MM.1S (cell line): Measurements from ENCODE around the gene GARIN5A.

Experiments
- DNase-seq: peaks from one replicate; pipeline ENCODE4 v3.0.0-alpha.2; 2015
- H2AFZ ChIP-seq: fragments of 300-600 bp; sonication (generic); 2 replicates; pipeline ENCODE4 v1.6.0; 2016; ENCODE audit warnings: antibody characterized with exemption, low read length
- H3F3A ChIP-seq: fragments of 300-600 bp; sonication (generic); 2 replicates; pipeline ENCODE4 v1.6.1; 2016; ENCODE audit warnings: mild to moderate bottlenecking, antibody characterized with exemption, low read length, moderate library complexity, mixed read lengths; ENCODE audit not compliant: insufficient read depth
- H3K27ac ChIP-seq: fragments of 300-600 bp; sonication (generic); 2 replicates; pipeline ENCODE4 v1.5.1; 2016; ENCODE audit warnings: mild to moderate bottlenecking, low read length
- H3K27me3 ChIP-seq: fragments of 300-600 bp; sonication (generic); replicated peaks from 2 replicates; pipeline ENCODE4 v1.6.0; 2016; ENCODE audit warnings: low read length; ENCODE audit not compliant: insufficient read depth
- H3K36me3 ChIP-seq: fragments of 300-600 bp; sonication (generic); replicated peaks from 2 replicates; pipeline ENCODE4 v1.6.1; 2016; ENCODE audit warnings: mild to moderate bottlenecking, low read length, mixed read lengths; ENCODE audit not compliant: insufficient read depth
- H3K4me1 ChIP-seq: fragments of 300-600 bp; sonication (generic); 2 replicates; pipeline ENCODE4 v1.6.1; 2016; ENCODE audit warnings: low read length, mixed read lengths
- H3K4me2 ChIP-seq: fragments of 300-600 bp; sonication (generic); 2 replicates; pipeline ENCODE4 v1.6.0; 2016; ENCODE audit warnings: low read depth, low read length
- H3K4me3 ChIP-seq: fragments of 300-600 bp; sonication (generic); 2 replicates; pipeline ENCODE4 v1.5.1; 2016; ENCODE audit warnings: low read length, mixed read lengths
- H3K79me2 ChIP-seq: fragments of 300-600 bp; sonication (generic); 2 replicates; pipeline ENCODE4 v1.6.1; 2016; ENCODE audit warnings: mixed run types, low read length, mixed read lengths
- H3K9ac ChIP-seq: fragments of 300-600 bp; sonication (generic); 2 replicates; pipeline ENCODE4 v1.6.1; 2016; ENCODE audit warnings: low read length, mixed read lengths
- H3K9me2 ChIP-seq: fragments of 300-600 bp; sonication (generic); replicated peaks from 2 replicates; pipeline ENCODE4 v1.6.1; 2016; ENCODE audit warnings: mild to moderate bottlenecking, low read length, mixed read lengths; ENCODE audit not compliant: insufficient read depth
- H3K9me3 ChIP-seq: fragments of 300-600 bp; sonication (generic); replicated peaks from 2 replicates; pipeline ENCODE4 v1.6.1; 2016; ENCODE audit warnings: mild to moderate bottlenecking, low read length, mixed read lengths; ENCODE audit not compliant: insufficient read depth
- H4K20me1 ChIP-seq: fragments of 300-600 bp; sonication (generic); 2 replicates; pipeline ENCODE4 v1.6.1; 2016; ENCODE audit warnings: mild to moderate bottlenecking, low read length, moderate library complexity, mixed read lengths; ENCODE audit not compliant: insufficient read depth
- EZH2 ChIP-seq: fragments of 300-600 bp; sonication (generic); optimal IDR thresholded peaks from 2 replicates; pipeline ENCODE3; 2017; ENCODE audit warnings: low read depth, mild to moderate bottlenecking, antibody characterized with exemption, low read length, mixed read lengths
- EZH2phosphoT487 ChIP-seq: fragments of 300-600 bp; sonication (generic); IDR thresholded peaks from 2 replicates; pipeline ENCODE4 v1.6.1; 2018; ENCODE audit warnings: antibody characterized with exemption, low read length
- TF ChIP-seq, protein P1 (sequence below): fragments of 300-600 bp; sonication (generic); IDR thresholded peaks from 2 replicates; pipeline ENCODE4 v1.5.1; 2016; ENCODE audit warnings: antibody characterized with exemption, low read length, mixed read lengths

GARIN5A gene

GRCh38 chr19:50500060-50500752 lies 23.6 kb upstream of the GARIN5A start:
- H3K9ac ChIP-seq, result no peak overlapping the region
- TF ChIP-seq EZH2phosphoT487 (no peak), EZH2 (no peak)
- TF ChIP-seq, protein P1, sequence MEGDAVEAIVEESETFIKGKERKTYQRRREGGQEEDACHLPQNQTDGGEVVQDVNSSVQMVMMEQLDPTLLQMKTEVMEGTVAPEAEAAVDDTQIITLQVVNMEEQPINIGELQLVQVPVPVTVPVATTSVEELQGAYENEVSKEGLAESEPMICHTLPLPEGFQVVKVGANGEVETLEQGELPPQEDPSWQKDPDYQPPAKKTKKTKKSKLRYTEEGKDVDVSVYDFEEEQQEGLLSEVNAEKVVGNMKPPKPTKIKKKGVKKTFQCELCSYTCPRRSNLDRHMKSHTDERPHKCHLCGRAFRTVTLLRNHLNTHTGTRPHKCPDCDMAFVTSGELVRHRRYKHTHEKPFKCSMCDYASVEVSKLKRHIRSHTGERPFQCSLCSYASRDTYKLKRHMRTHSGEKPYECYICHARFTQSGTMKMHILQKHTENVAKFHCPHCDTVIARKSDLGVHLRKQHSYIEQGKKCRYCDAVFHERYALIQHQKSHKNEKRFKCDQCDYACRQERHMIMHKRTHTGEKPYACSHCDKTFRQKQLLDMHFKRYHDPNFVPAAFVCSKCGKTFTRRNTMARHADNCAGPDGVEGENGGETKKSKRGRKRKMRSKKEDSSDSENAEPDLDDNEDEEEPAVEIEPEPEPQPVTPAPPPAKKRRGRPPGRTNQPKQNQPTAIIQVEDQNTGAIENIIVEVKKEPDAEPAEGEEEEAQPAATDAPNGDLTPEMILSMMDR, result no peak
- no peaks in the 10 kb centered on the region for H3K79me2 ChIP-seq
- H3K9me2 ChIP-seq, result no peaks in the 10 kb centered on the region
- no peak overlapping the region for H3K4me3 ChIP-seq
- H3K36me3 ChIP-seq, result no peaks in the 10 kb centered on the region
- H3K4me2 ChIP-seq, result no peak overlapping the region
- H3K27ac ChIP-seq, result no peak overlapping the region
- H2AFZ ChIP-seq, result no peak overlapping the region
- H3F3A ChIP-seq, result no peaks in the 10 kb centered on the region
- no peaks in the 10 kb centered on the region for H3K27me3 ChIP-seq
- no peaks in the 10 kb centered on the region for H3K9me3 ChIP-seq
- no peaks in the 10 kb centered on the region for H3K4me1 ChIP-seq
- DNase-seq, result no peak
- no peaks in the 10 kb centered on the region for H4K20me1 ChIP-seq

DNA sequence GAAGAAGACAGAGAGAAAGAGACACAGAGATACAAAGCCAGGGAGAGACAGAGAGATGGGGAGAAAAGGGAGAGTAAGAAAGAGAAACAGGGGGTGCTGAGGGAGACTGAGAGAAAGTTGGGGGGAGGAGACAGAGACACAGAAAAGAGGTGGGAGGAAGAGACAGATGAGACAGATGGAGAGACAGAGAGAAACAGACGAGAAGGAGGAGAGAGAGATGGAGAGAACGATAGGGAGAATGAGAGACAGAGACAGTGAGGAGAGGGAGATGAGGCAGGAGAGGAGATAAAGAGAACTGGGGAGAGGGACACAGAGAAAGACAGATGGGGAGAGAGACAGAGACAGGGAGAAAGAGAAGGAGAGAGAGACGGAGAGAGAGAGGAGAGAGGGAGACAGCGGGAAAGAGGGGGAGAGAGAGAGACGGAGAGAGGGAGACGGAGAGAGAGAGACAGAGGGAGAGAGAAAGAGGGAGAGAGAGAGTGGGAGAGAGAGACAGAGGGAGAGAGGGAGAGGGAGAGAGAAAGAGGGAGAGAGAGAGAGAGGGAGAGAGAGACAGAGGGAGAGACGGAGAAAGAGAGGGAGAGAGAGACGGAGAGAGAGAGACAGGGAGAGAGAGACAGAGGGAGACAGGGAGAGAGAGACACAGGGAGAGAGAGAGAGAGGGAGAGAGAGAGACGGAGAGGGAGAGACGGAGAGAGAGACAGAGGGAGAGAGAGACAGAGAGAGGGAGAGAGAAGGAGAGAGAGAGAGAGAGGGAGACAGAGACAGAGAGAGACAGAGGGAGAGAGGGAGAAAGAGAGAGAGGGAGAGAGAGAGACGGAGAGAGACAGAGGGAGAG lies 21.8 kb upstream of the GARIN5A start:
- Histone ChIP-seq H2AFZ (no peak overlapping the region), H3K4me2 (no peak overlapping the region), H3K4me3 (no peak overlapping the region), H3K36me3 (no peaks in the 10 kb centered on the region), H3K9me2 (no peaks in the 10 kb centered on the region), H3K9ac (no peak overlapping the region), H4K20me1 (no peaks in the 10 kb centered on the region), H3K79me2 (no peaks in the 10 kb centered on the region), H3K4me1 (no peaks in the 10 kb centered on the region), H3K27me3 (no peaks in the 10 kb centered on the region), H3F3A (no peaks in the 10 kb centered on the region), H3K9me3 (no peaks in the 10 kb centered on the region), H3K27ac (no peak overlapping the region)
- TF ChIP-seq, protein P1, result no peak
- TF ChIP-seq EZH2, result no peak
- TF ChIP-seq EZH2phosphoT487, result no peak
- no peak for DNase-seq

DNA sequence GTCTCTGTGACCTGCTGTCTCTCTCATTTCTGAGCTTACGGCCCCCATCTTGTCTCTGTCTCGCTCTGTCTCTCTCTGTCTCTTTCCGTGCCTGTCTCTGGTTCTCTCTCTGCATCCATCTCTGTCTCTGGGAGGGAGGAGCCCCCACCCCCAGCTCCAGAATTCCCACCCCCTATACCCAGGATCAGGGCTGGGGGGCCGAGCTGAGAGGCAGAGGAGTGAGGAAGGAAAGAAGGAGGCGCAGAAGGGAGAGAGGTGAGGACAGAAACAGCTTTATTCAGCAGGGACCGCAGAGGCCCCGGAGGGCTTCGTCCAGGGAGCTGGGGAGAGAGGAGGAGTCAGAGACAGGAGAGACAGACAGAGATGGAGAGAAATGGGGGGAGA lies 20.4 kb upstream of the GARIN5A start:
- no peak overlapping the region for H3K4me3 ChIP-seq
- H3K79me2 ChIP-seq, result no peaks in the 10 kb centered on the region
- H3F3A ChIP-seq, result no peaks in the 10 kb centered on the region
- no peaks in the 10 kb centered on the region for H3K9me3 ChIP-seq
- H3K9me2 ChIP-seq, result no peaks in the 10 kb centered on the region
- H3K27me3 ChIP-seq, result no peaks in the 10 kb centered on the region
- no peak for DNase-seq
- no peak overlapping the region for H3K4me2 ChIP-seq
- no peak overlapping the region for H3K9ac ChIP-seq
- no peaks in the 10 kb centered on the region for H4K20me1 ChIP-seq
- no peaks in the 10 kb centered on the region for H3K4me1 ChIP-seq
- no peak overlapping the region for H3K27ac ChIP-seq
- no peaks in the 10 kb centered on the region for H3K36me3 ChIP-seq
- no peak for TF ChIP-seq EZH2phosphoT487
- TF ChIP-seq, protein P1, result no peak
- TF ChIP-seq EZH2, result no peak
- no peak overlapping the region for H2AFZ ChIP-seq
